ENCODE results near the gene FLNB.
A peak's percentile ranks its signal among the peaks of the same experiment; 100 is the strongest.

FLNB gene

GRCh38 chr3:58025406-58025805 is 17.2 kb downstream of the FLNB start:
- H4K8ac ChIP-seq (ENCODE audit: low read depth, low read length): no peak overlapping the region
- no peak overlapping the region for H2BK5ac ChIP-seq (ENCODE audit: low read length)
- no peaks in the 10 kb centered on the region for H3K79me1 ChIP-seq (ENCODE audit: low read depth, low read length)
- H2AFZ ChIP-seq (ENCODE audit: low read length): no peak overlapping the region
- no peak overlapping the region for H4K91ac ChIP-seq (ENCODE audit: low read depth, low read length, poor library complexity)
- no peak overlapping the region for H2BK120ac ChIP-seq (ENCODE audit: low read depth, low read length)
- WGBS, 2 donors (ENCODE audit: extremely low coverage in 2 of 2, insufficient read length in 2 of 2, insufficient replicate concordance in 1 of 2): no CpG with 5 or more reads among the region's 5 CpGs
- no peak overlapping the region for H2BK15ac ChIP-seq (ENCODE audit: low read length)
- no peak overlapping the region for H2BK12ac ChIP-seq (ENCODE audit: low read length)
- H3K9me3 ChIP-seq (replicated peaks in 1 of 2; ENCODE audit: control insufficient read depth in 2 of 2, insufficient read depth in 1 of 2, low read depth in 1 of 2, low read length in 2 of 2): no peaks in the 10 kb centered on the region
- H3K14ac ChIP-seq (ENCODE audit: low read length): no peak overlapping the region
- H3K4me3 ChIP-seq (ENCODE audit: low read length in 2 of 2): no peak overlapping the region
- H3K36me3 ChIP-seq (replicated peaks in 1 of 2; ENCODE audit: control insufficient read depth in 2 of 2, insufficient read depth in 2 of 2, low read length in 2 of 2): no peaks in the 10 kb centered on the region
- no peak overlapping the region for H3K4me2 ChIP-seq (ENCODE audit: insufficient read depth, low read length, poor library complexity, severe bottlenecking)
- H3K27me3 ChIP-seq (ENCODE audit: control insufficient read depth in 3 of 3, insufficient read depth in 3 of 3, low read depth in 1 of 3, low read length in 3 of 3): no peaks in the 10 kb centered on the region
- H3K4ac ChIP-seq (ENCODE audit: low read length): no peak overlapping the region
- H3K9ac ChIP-seq (ENCODE audit: low read depth, low read length, poor library complexity): peak overlapping the region; percentile 44
- no peak overlapping the region for H2AK5ac ChIP-seq (ENCODE audit: low read depth, low read length)
- H3K23ac ChIP-seq (ENCODE audit: low read depth, low read length, poor library complexity): no peak overlapping the region
- peaks cover 0 to 18% of the 10 kb centered on the region in 2 donors for H3K4me1 ChIP-seq (ENCODE audit: control insufficient read depth in 2 of 2, insufficient read depth in 1 of 2, low read depth in 1 of 2, low read length in 2 of 2)
- no peak overlapping the region for H3K27ac ChIP-seq (replicated peaks; ENCODE audit: low read length)
- H3K18ac ChIP-seq (ENCODE audit: low read length): peak overlapping the region; percentile 32
- no peak for DNase-seq (ENCODE audit: low spot score)

GRCh38 chr3:58025837-58026569 is 17.8 kb downstream of the FLNB start:
- no peak for DNase-seq (ENCODE audit: low spot score)

GRCh38 chr3:58026598-58026997 is 18.4 kb downstream of the FLNB start:
- no peak overlapping the region for H3K4ac ChIP-seq (ENCODE audit: low read length)
- no CpG with 5 or more reads among the region's 7 CpGs for WGBS, 2 donors (ENCODE audit: extremely low coverage in 2 of 2, insufficient read length in 2 of 2, insufficient replicate concordance in 1 of 2)
- no peak overlapping the region for H3K23ac ChIP-seq (ENCODE audit: low read depth, low read length, poor library complexity)
- H3K27ac ChIP-seq (replicated peaks; ENCODE audit: low read length): no peak overlapping the region
- no peaks in the 10 kb centered on the region for H3K27me3 ChIP-seq (ENCODE audit: control insufficient read depth in 3 of 3, insufficient read depth in 3 of 3, low read depth in 1 of 3, low read length in 3 of 3)
- H3K4me2 ChIP-seq (ENCODE audit: insufficient read depth, low read length, poor library complexity, severe bottlenecking): no peak overlapping the region
- no peak overlapping the region for H2BK12ac ChIP-seq (ENCODE audit: low read length)
- H2AK5ac ChIP-seq (ENCODE audit: low read depth, low read length): no peak overlapping the region
- H3K4me1 ChIP-seq (ENCODE audit: control insufficient read depth in 2 of 2, insufficient read depth in 1 of 2, low read depth in 1 of 2, low read length in 2 of 2): peaks cover 0 to 11% of the 10 kb centered on the region in 2 donors
- no peak overlapping the region for H3K9ac ChIP-seq (ENCODE audit: low read depth, low read length, poor library complexity)
- H3K36me3 ChIP-seq (replicated peaks in 1 of 2; ENCODE audit: control insufficient read depth in 2 of 2, insufficient read depth in 2 of 2, low read length in 2 of 2): no peaks in the 10 kb centered on the region
- H2BK120ac ChIP-seq (ENCODE audit: low read depth, low read length): no peak overlapping the region
- no peak overlapping the region for H3K18ac ChIP-seq (ENCODE audit: low read length)
- no peaks in the 10 kb centered on the region for H3K79me1 ChIP-seq (ENCODE audit: low read depth, low read length)
- H3K9me3 ChIP-seq (replicated peaks in 1 of 2; ENCODE audit: control insufficient read depth in 2 of 2, insufficient read depth in 1 of 2, low read depth in 1 of 2, low read length in 2 of 2): no peaks in the 10 kb centered on the region
- no peak for DNase-seq (ENCODE audit: low spot score)
- no peak overlapping the region for H4K91ac ChIP-seq (ENCODE audit: low read depth, low read length, poor library complexity)
- H2BK5ac ChIP-seq (ENCODE audit: low read length): no peak overlapping the region
- H2AFZ ChIP-seq (ENCODE audit: low read length): no peak overlapping the region
- H2BK15ac ChIP-seq (ENCODE audit: low read length): no peak overlapping the region
- H3K14ac ChIP-seq (ENCODE audit: low read length): no peak overlapping the region
- H4K8ac ChIP-seq (ENCODE audit: low read depth, low read length): no peak overlapping the region
- no peak overlapping the region for H3K4me3 ChIP-seq (ENCODE audit: low read length in 2 of 2)

More at GRCh38 chr3:58025837-58026569, 17.8 kb downstream of the FLNB start:
- Histone ChIP-seq H3K79me1 (ENCODE audit: low read depth, low read length) (no peaks in the 10 kb centered on the region), H3K4me1 (ENCODE audit: control insufficient read depth in 2 of 2, insufficient read depth in 1 of 2, low read depth in 1 of 2, low read length in 2 of 2) (peaks cover 0 to 15% of the 10 kb centered on the region in 2 donors), H3K4me3 (ENCODE audit: low read length in 2 of 2) (no peak overlapping the region), H3K23ac (ENCODE audit: low read depth, low read length, poor library complexity) (no peak overlapping the region), H3K27ac (replicated peaks; ENCODE audit: low read length) (no peak overlapping the region), H2BK12ac (ENCODE audit: low read length) (no peak overlapping the region), H3K14ac (ENCODE audit: low read length) (no peak overlapping the region), H2BK120ac (ENCODE audit: low read depth, low read length) (no peak overlapping the region), H3K18ac (ENCODE audit: low read length) (no peak overlapping the region), H3K4me2 (ENCODE audit: insufficient read depth, low read length, poor library complexity, severe bottlenecking) (no peak overlapping the region), H3K9ac (ENCODE audit: low read depth, low read length, poor library complexity) (no peak overlapping the region), H2BK15ac (ENCODE audit: low read length) (no peak overlapping the region), H3K4ac (ENCODE audit: low read length) (no peak overlapping the region), H2AFZ (ENCODE audit: low read length) (no peak overlapping the region), H2BK5ac (ENCODE audit: low read length) (no peak overlapping the region), H3K36me3 (replicated peaks in 1 of 2; ENCODE audit: control insufficient read depth in 2 of 2, insufficient read depth in 2 of 2, low read length in 2 of 2) (no peaks in the 10 kb centered on the region), H3K9me3 (replicated peaks in 1 of 2; ENCODE audit: control insufficient read depth in 2 of 2, insufficient read depth in 1 of 2, low read depth in 1 of 2, low read length in 2 of 2) (no peaks in the 10 kb centered on the region), H4K91ac (ENCODE audit: low read depth, low read length, poor library complexity) (no peak overlapping the region), H3K27me3 (ENCODE audit: control insufficient read depth in 3 of 3, insufficient read depth in 3 of 3, low read depth in 1 of 3, low read length in 3 of 3) (no peaks in the 10 kb centered on the region), H2AK5ac (ENCODE audit: low read depth, low read length) (no peak overlapping the region), H4K8ac (ENCODE audit: low read depth, low read length) (no peak overlapping the region)
- WGBS, 2 donors (ENCODE audit: extremely low coverage in 2 of 2, insufficient read length in 2 of 2, insufficient replicate concordance in 1 of 2): no CpG with 5 or more reads among the region's 12 CpGs

- Histone ChIP-seq H2BK12ac (ENCODE audit: low read length) (no peak overlapping the region), H4K91ac (ENCODE audit: low read depth, low read length, poor library complexity) (no peak overlapping the region), H3K4me3 (ENCODE audit: low read length in 2 of 2) (no peak overlapping the region), H3K27ac (replicated peaks; ENCODE audit: low read length) (no peak overlapping the region), H3K18ac (ENCODE audit: low read length) (no peak overlapping the region), H2BK120ac (ENCODE audit: low read depth, low read length) (no peak overlapping the region), H2BK5ac (ENCODE audit: low read length) (no peak overlapping the region), H3K27me3 (ENCODE audit: control insufficient read depth in 3 of 3, insufficient read depth in 3 of 3, low read depth in 1 of 3, low read length in 3 of 3) (no peaks in the 10 kb centered on the region), H3K79me1 (ENCODE audit: low read depth, low read length) (no peaks in the 10 kb centered on the region), H2AK5ac (ENCODE audit: low read depth, low read length) (no peak overlapping the region), H3K9me3 (replicated peaks in 1 of 2; ENCODE audit: control insufficient read depth in 2 of 2, insufficient read depth in 1 of 2, low read depth in 1 of 2, low read length in 2 of 2) (no peaks in the 10 kb centered on the region), H2BK15ac (ENCODE audit: low read length) (no peak overlapping the region), H3K14ac (ENCODE audit: low read length) (no peak overlapping the region), H3K4me1 (ENCODE audit: control insufficient read depth in 2 of 2, insufficient read depth in 1 of 2, low read depth in 1 of 2, low read length in 2 of 2) (peaks cover 0 to 14% of the 10 kb centered on the region in 2 donors), H3K23ac (ENCODE audit: low read depth, low read length, poor library complexity) (no peak overlapping the region), H4K8ac (ENCODE audit: low read depth, low read length) (no peak overlapping the region), H2AFZ (ENCODE audit: low read length) (no peak overlapping the region), H3K4me2 (ENCODE audit: insufficient read depth, low read length, poor library complexity, severe bottlenecking) (no peak overlapping the region), H3K4ac (ENCODE audit: low read length) (no peak overlapping the region), H3K9ac (ENCODE audit: low read depth, low read length, poor library complexity) (no peak overlapping the region), H3K36me3 (replicated peaks in 1 of 2; ENCODE audit: control insufficient read depth in 2 of 2, insufficient read depth in 2 of 2, low read length in 2 of 2) (no peaks in the 10 kb centered on the region)
- DNase-seq (ENCODE audit: low spot score): no peak
- no CpG with 5 or more reads among the region's 6 CpGs for WGBS, 2 donors (ENCODE audit: extremely low coverage in 2 of 2, insufficient read length in 2 of 2, insufficient replicate concordance in 1 of 2)
These were observed 19.6 kb downstream of the FLNB start for GRCh38 chr3:58027704-58028317.

All from neuronal stem cell (in vitro differentiated cells).